SIG-M5 treated with dmso at 0.1 percent for 504 hours (cell line): Measurements from ENCODE around the gene OCIAD2.
"Not testable (repeated sequence)": the region's sequence is repeated elsewhere in the genome, so short reads cannot be mapped to it uniquely, and the experiment has no call there.

Experiments
- DNase-seq: peaks from one replicate; lab custom pipeline; 2025; ENCODE audit not compliant: unreplicated experiment; lab: John Stamatoyannopoulos, UW

The OCIAD2 gene

GRCh38 chr4:48854982-48855381 lies 51.6 kb downstream of the OCIAD2 start:
- DNase-seq = no peak

DNA sequence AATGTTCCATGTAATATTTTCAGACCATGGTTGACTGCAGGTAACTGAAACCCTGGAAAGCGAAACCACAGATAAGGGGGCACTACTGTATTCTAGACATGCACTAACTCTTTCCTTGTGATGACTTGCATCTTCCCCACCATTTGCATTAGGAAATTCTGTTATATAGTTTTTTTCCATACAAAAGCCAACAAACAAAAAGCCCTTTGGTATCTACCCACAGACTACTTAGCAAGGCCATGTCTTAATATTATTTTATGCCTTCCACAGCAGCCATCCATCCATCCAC lies 52.2 kb downstream of the OCIAD2 start:
- no peak for DNase-seq

DNA sequence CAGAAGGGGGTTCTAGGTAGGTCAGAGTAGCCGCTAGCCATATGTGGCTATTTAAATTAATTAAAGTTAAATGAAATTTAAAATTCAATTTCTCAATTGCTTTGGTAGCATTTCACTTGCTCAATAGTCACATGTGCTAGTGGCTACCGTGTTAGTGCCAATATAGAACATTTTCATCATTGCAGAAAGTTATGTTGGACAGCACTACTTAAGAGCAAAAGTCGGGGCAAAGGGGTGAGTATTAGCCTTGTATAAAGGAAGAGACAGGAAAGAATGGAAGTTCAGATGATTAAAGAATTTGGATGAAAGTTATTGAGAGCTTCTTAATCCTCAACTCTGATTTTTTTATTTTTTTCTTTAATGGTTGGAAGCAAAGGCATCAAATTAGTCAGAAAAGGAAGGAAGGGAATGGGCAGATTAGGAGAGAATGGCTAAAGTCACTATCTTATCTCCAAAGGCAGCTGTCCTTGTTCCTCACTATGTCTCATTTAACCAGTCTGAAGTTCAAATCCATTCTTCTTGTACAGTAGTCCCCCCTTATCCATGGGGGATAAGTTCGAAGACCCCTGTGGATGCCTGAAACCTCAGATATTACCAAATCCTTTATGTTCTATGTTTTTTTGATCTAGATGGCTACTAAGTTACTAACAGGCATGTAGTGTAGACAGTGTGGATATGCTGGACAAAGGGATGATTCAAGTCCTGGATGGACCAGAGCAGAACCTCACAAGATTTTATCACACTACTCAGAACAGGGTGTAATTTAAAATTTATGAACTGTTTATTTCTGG lies 52.8 kb downstream of the OCIAD2 start:
- no peak for DNase-seq

DNA sequence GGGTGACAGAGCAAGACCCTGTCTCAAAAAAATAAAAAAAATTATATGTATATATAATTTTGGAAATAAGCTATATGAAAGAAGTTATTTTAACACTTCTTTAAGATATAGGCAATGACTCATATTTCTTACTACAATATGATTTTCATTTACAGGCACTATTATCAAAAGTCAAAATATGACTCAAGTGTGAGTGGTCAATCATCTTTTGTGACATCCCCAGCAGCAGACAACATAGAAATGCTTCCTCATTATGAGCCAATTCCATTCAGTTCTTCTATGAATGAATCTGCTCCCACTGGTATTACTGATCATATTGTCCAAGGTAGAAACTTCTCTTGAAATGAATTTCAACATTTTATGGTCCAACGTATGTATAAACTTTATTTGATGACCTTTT lies 54.9 kb downstream of the OCIAD2 start:
- no peak for DNase-seq

GRCh38 chr4:48848799-48849198 lies 57.8 kb downstream of the OCIAD2 start:
- not testable (repeated sequence) for DNase-seq

DNA sequence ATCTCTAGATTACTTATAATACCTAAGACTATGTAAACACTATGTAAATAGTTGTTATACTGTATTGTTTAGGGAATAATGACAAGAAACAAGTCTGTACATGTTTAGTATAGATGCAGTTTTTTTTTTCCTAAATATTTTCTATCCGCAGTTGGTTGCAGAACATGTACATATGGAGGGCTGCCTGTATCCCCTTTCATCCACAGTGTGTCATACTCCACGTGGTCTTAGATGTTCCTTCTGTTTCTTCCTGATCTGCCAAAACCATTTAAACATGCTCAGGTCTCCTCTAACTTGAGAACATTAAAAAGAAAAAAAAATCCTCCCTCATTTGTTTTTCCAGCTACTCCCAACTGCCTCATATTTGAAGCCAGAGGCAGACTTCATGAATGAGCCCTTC lies 61.7 kb downstream of the OCIAD2 start:
- no peak for DNase-seq

GRCh38 chr4:48841045-48841827 lies 65.3 kb downstream of the OCIAD2 start:
- DNase-seq = no peak

DNA sequence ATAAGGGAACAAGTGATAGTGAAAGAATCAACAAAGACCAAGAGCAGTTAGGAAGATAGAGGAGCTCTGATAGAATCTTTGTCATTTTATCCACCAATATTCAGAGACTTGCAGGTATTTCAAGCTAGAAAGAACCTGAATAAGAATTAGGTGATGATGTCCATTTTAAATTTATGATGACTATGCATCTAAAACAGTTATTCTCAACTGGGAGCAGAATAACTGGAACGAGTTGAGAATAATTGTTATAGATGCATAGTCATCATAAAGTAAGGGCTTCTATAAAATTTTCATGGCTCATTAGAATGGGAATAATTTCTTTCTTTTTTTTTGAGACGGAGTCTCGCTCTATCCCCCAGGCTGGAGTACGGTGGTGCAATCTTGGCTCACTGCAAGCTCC lies 69.9 kb downstream of the OCIAD2 start:
- DNase-seq = no peak
